Brain microvascular endothelial cell (primary cell): ENCODE measurements around the gene RYR3.

ENCODE experiments used
- DNase-seq: peaks from one replicate; pipeline ENCODE4 v3.0.0-alpha.2; 2020
- H3K27ac ChIP-seq: fragments of 250-450 bp; sonication (Bioruptor Pico); 2 replicates; pipeline ENCODE4 v1.5.1; 2020; ENCODE audit warnings: mild to moderate bottlenecking, moderate library complexity
- H3K27me3 ChIP-seq: fragments of 250-450 bp; sonication (Bioruptor Pico); replicated peaks from 2 replicates; pipeline ENCODE4 v1.5.1; 2020; ENCODE audit warnings: mild to moderate bottlenecking
- H3K36me3 ChIP-seq: fragments of 250-450 bp; sonication (Bioruptor Pico); replicated peaks from 2 replicates; pipeline ENCODE4 v1.5.1; 2020; ENCODE audit warnings: mild to moderate bottlenecking
- H3K4me3 ChIP-seq: 2 replicates; pipeline ENCODE4 v1.5.1; 2011; ENCODE audit warnings: low read depth, mild to moderate bottlenecking, control low read depth, low read length, moderate library complexity
- in situ Hi-C: cut with HindIII; loops from 2 replicates; pipeline ENCODE4 v1.10.0; 2017; ENCODE audit warnings: low sequenced_read_pairs, low pct_ligation_motif_present
- TF ChIP-seq, protein P1 (sequence below): IDR thresholded peaks from 2 replicates; pipeline ENCODE4 v1.5.1; 2011; ENCODE audit warnings: low read depth, mild to moderate bottlenecking, moderate library complexity, low read length, control low read depth, inconsistent platforms; ENCODE audit errors: missing control alignments

RYR3 gene

DNA sequence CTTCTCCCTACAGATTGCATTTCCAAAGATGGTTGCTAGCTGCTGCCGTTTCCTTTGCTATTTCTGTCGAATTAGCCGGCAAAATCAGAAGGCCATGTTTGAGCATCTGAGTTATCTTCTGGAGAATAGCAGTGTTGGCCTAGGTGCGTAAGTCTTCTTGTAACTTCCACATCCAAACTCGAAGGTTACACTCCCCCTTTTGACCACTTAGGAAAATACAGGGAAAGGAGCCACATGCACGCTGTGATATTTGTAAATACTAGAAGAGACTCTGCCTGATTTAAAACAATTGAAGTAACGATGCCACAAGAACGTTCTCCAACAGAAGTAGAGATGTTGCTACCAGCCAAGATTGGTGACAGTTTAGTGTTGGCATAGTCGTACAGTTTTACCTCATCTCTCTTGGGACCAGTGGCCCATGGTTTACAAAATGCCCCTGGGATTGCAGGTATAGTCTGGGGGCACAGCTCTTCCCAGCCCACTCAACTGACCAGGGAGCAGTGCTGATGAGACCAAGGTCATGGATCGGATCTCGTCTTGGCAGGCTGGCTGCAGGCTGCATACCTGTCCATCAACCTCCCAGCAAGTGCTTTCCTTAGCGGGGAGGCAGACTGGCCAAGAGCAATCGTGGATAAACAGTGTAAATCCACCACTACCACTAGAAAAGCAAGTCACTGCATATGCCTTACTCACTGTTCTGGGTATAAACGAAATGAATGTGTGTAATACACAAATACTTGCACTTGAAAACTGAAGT, 389.1 kb downstream of the RYR3 start:
- H3K4me3 ChIP-seq, result no peak overlapping the region
- H3K27ac ChIP-seq, result no peak overlapping the region
- in situ Hi-C loops, result loop anchor here (25.0 kb wide), 1 partner anchor 463 kb away; no protein-coding TSS in a partner anchor
- H3K27me3 ChIP-seq, result peaks cover 3% of the 10 kb centered on the region
- TF ChIP-seq, protein P1, sequence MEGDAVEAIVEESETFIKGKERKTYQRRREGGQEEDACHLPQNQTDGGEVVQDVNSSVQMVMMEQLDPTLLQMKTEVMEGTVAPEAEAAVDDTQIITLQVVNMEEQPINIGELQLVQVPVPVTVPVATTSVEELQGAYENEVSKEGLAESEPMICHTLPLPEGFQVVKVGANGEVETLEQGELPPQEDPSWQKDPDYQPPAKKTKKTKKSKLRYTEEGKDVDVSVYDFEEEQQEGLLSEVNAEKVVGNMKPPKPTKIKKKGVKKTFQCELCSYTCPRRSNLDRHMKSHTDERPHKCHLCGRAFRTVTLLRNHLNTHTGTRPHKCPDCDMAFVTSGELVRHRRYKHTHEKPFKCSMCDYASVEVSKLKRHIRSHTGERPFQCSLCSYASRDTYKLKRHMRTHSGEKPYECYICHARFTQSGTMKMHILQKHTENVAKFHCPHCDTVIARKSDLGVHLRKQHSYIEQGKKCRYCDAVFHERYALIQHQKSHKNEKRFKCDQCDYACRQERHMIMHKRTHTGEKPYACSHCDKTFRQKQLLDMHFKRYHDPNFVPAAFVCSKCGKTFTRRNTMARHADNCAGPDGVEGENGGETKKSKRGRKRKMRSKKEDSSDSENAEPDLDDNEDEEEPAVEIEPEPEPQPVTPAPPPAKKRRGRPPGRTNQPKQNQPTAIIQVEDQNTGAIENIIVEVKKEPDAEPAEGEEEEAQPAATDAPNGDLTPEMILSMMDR, result peak; percentile 54
- no peaks in the 10 kb centered on the region for H3K36me3 ChIP-seq
- no peak for DNase-seq

DNA sequence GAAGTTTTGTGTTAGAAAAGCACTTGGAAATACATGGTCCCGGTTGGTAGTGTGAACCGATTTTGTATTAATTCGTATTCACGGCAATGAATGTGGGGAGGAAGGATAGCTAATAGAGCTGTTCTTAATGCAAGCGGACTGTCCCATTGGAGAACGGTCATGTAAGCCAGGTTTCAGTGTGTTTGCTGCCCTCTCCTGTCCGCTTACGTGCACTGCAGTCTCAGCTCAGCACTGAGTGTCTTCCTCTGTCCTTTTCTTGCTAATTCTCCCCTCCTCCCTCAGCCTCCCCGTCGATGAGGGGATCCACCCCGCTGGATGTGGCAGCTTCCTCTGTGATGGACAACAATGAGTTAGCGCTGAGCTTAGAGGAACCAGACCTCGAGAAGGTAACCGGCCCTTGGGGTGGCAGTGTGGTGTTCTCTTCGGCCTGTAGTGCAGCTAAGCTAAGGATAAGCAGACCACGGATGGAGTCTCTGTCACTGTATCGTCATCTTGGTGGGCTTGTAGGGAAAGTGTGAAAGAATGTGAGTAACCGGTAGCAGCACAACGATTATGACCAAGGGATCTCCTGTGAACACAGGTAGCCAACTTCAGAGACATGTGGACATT, 390.0 kb downstream of the RYR3 start:
- H3K36me3 ChIP-seq, result no peaks in the 10 kb centered on the region
- in situ Hi-C loops, result loop anchor here (25.0 kb wide), 1 partner anchor 463 kb away; no protein-coding TSS in a partner anchor

DNA sequence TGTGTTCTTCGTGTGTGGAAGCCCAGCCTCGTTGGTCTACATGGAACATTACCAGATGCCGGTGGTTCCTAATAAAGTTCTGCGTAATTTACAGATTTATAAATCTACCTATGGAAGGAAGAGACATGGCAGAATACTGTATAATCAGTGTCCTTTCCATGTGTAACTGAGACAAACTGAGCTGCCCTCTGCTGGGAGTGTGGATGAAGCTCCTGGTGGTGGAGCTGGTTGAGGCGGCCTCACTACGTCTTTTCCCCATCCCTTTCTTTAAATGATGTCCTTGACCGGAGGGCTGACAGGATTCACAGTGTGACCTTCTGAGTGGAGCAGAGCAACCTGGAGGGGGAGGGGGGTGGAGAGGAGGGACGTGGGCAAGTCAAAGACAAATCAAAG, 390.5 kb downstream of the RYR3 start:
- Histone ChIP-seq H3K4me3 (no peak overlapping the region), H3K36me3 (no peaks in the 10 kb centered on the region), H3K27ac (no peak overlapping the region), H3K27me3 (peaks cover 3% of the 10 kb centered on the region)
- in situ Hi-C loops, result loop anchor here (25.0 kb wide), 1 partner anchor 464 kb away; no protein-coding TSS in a partner anchor
- DNase-seq, result no peak
- TF ChIP-seq, protein P1, result peak; percentile 61

More for the DNA sequence above, 390.0 kb downstream of the RYR3 start:
- peaks cover 3% of the 10 kb centered on the region for H3K27me3 ChIP-seq
- TF ChIP-seq, protein P1, result peak; percentile 98
- DNase-seq, result peak; percentile 85
- no peak overlapping the region for H3K27ac ChIP-seq
- H3K4me3 ChIP-seq, result no peak overlapping the region

DNA sequence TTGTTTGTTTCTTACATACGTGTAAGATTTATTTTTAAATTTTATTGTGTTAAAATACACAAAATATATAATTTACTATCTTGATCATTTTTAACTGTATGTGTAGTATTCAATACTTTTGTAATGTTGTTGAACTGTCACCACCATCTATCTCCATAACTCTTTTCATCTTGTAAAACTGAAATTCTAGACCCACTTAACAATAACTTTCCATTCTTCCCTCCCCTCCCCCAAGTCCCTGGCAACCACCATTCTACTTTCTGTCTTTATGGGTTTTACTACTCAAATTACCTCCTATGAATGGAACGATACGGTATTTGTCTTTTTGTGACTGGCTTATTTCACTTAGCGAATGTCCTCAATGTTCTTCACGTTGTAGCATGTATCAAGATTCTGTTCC, 395.4 kb downstream of the RYR3 start:
- no peaks in the 10 kb centered on the region for H3K36me3 ChIP-seq
- in situ Hi-C loops, result loop anchor here (25.0 kb wide), 1 partner anchor 469 kb away; no protein-coding TSS in a partner anchor
- no peak overlapping the region for H3K27ac ChIP-seq
- DNase-seq, result no peak
- no peaks in the 10 kb centered on the region for H3K27me3 ChIP-seq
- H3K4me3 ChIP-seq, result no peak overlapping the region
- TF ChIP-seq, protein P1, result no peak

DNA sequence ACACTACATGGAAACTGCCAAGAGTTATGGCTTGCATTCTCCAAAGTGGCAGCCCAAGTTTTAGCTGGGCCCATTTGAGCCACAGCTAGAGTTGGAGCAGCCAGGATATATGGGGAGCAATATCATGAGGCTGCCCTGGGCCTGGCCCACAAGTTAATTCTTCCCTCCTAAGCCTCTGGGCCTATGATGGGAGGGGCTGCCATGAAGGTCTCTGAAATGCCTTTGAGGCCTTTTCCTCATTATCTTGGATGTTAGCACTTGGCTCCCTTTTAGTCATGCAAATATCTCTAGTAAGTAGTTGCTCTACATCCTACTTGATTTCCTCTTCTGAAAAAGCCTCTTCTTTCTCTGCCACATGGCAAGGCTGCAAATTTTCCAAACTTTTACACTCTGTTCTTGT, 400.0 kb downstream of the RYR3 start:
- no peak for DNase-seq
- Histone ChIP-seq H3K36me3 (no peaks in the 10 kb centered on the region), H3K27me3 (no peaks in the 10 kb centered on the region), H3K27ac (no peak overlapping the region), H3K4me3 (no peak overlapping the region)
- in situ Hi-C loops, result loop anchor here (25.0 kb wide), 1 partner anchor 473 kb away; no protein-coding TSS in a partner anchor
- TF ChIP-seq, protein P1, result no peak
